Prostate gland (tissue), 2 donors: ENCODE measurements around the gene SND1.

Experiments
- CTCF ChIP-seq, 4 experiments: fragments of 200-600 bp in 2 of 4; fragments of 450-650 bp in 2 of 4; sonication (generic) in 2 of 4; IDR thresholded peaks; 1 replicate in 3 of 4; 2 replicates in 1 of 4; pipeline ENCODE4 v1.5.1; 2016 to 2019; ENCODE audit warnings: antibody characterized with exemption in 4 of 4, mild to moderate bottlenecking in 2 of 4, moderate library complexity in 2 of 4
- POLR2A ChIP-seq: fragments of 450-650 bp; IDR thresholded peaks from one replicate; pipeline ENCODE4 v1.6.1; 2016; ENCODE audit warnings: antibody characterized with exemption, mild to moderate bottlenecking
- POLR2AphosphoS5 ChIP-seq: sonication (generic); formaldehyde crosslinking; IDR thresholded peaks from one replicate; pipeline ENCODE4 v1.6.1; 2017; ENCODE audit warnings: antibody characterized with exemption

GRCh38 chr7:127609297-127609696, 42.7 kb upstream of the SND1 start:
- TF ChIP-seq CTCF (IDR thresholded peaks at IDR 0.05) (no peak), POLR2A (no peak), POLR2AphosphoS5 (no peak)
